Lung (tissue), 12 donors: Measurements from ENCODE around the gene CHRNA3. TPM values are rescaled to one million over a fixed set of nuclear protein-coding genes. Genes with fewer than 3 reads are reported as not detected.
A peak's percentile ranks its signal among the peaks of the same experiment; 100 is the strongest.

Experiments used
- ATAC-seq: fragments of 200-7000 bp; cut with Tn5 transposase; one replicate; pipeline ENCODE4 v1.9.1; 2020; ENCODE audit warnings: moderate number of reproducible peaks; ENCODE audit not compliant: insufficient read depth, low FRiP score
- DNase-seq, 3 donors: peaks; one replicate each; pipeline ENCODE4 v3.0.0-alpha.2; 2013 to 2017
- H3K27ac ChIP-seq, 2 donors: one replicate each; pipeline ENCODE4 v1.5.1; 2013; ENCODE audit warnings: mild to moderate bottlenecking in 2 of 2, moderate library complexity in 2 of 2, control low read depth in 1 of 2, inconsistent platforms in 1 of 2, low read depth in 1 of 2, low read length in 1 of 2
- H3K27me3 ChIP-seq, 3 donors: one replicate each; pipeline ENCODE4 v1.5.1; 2013; ENCODE audit warnings: low read length in 2 of 3; ENCODE audit not compliant: control insufficient read depth in 3 of 3, insufficient read depth in 3 of 3
- H3K36me3 ChIP-seq, 4 donors: one replicate each; pipeline ENCODE4 v1.5.1; 2013; ENCODE audit warnings: low read length in 4 of 4, mild to moderate bottlenecking in 1 of 4, moderate library complexity in 1 of 4; ENCODE audit not compliant: control insufficient read depth in 4 of 4, insufficient read depth in 4 of 4
- H3K4me1 ChIP-seq, 5 donors: one replicate each; pipeline ENCODE4 v1.5.1; 2013; ENCODE audit warnings: low read length in 5 of 5, mild to moderate bottlenecking in 2 of 5, moderate library complexity in 1 of 5; ENCODE audit not compliant: control insufficient read depth in 5 of 5, insufficient read depth in 5 of 5
- H3K4me3 ChIP-seq: one replicate; pipeline ENCODE4 v1.5.1; 2013; ENCODE audit warnings: mild to moderate bottlenecking, control low read depth, moderate library complexity
- H3K9ac ChIP-seq, 2 donors: one replicate each; pipeline ENCODE4 v1.5.1; 2013; ENCODE audit warnings: low read length in 2 of 2, control low read depth in 1 of 2; ENCODE audit not compliant: insufficient read depth in 1 of 2
- H3K9me3 ChIP-seq, 4 donors: one replicate each; pipeline ENCODE4 v1.5.1; 2013; ENCODE audit warnings: low read length in 3 of 4, mild to moderate bottlenecking in 1 of 4, moderate library complexity in 1 of 4; ENCODE audit not compliant: control insufficient read depth in 4 of 4, insufficient read depth in 3 of 4
- CTCF ChIP-seq: IDR thresholded peaks from 2 replicates; pipeline ENCODE4 v1.5.1; 2012; ENCODE audit warnings: mild to moderate bottlenecking; ENCODE audit errors: control extremely low read depth, extremely low read depth
- WGBS, 2 donors: extraction: QIAGEN DNeasy Blood & Tissue Kit; methylation state at CpG; one replicate each; pipeline ENCODE4 v1.1.7; 2013; 5-methylcytosine and 5-hydroxymethylcytosine counted together
- polyA plus RNA-seq, 2 donors: library from polyadenylated mRNA; stranded (reverse); fragments of 200-250 nt; gene quantifications; one replicate each; pipeline ENCODE4 v1.2.1, GENCODE V29; 2013
- total RNA-seq, 2 donors: library from RNA; depleted of rRNA in 1 of 2; stranded (reverse); fragments of >200 nt in 1 of 2; gene quantifications; one replicate each; pipeline ENCODE4 v1.2.1, GENCODE V29; 2014 to 2021
- donor health status: control.
- donor health status: control.
- donor health status: Bipolar disorder and iron deficiency.
- donor health status: healthy.
- donor health status: DM: yes; HTN: yes; CAD: no.

The CHRNA3 gene
- total and polyA plus RNA-seq, 4 donors = 0.03 to 0.06 TPM; not detected in 2

- no peaks in the 10 kb centered on the region for H3K36me3 ChIP-seq
- no peak for ATAC-seq
These were observed 21.0 kb upstream of the CHRNA3 start for GRCh38 chr15:78641749-78642275.

GRCh38 chr15:78641102-78641748 lies 20.4 kb upstream of the CHRNA3 start, which contains the start of gene CHRNB4:
Gene CHRNB4, minus strand, starts transcription at chr15:78641210. Its CDS starts 77 bp downstream, at chr15:78641133.
- H3K36me3 ChIP-seq = no peaks in the 10 kb centered on the region
- 14% methylated on average over 47 of the region's 47 CpGs for WGBS, 2 donors

More at GRCh38 chr15:78641749-78642275, 21.0 kb upstream of the CHRNA3 start:
- Histone ChIP-seq H3K4me1 (peaks cover 0 to 8% (median 0%) of the 10 kb centered on the region in 5 donors), H3K4me3 (no peak overlapping the region), H3K9ac (no peak overlapping the region), H3K27me3 (peaks cover 0 to 3% (median 2%) of the 10 kb centered on the region in 3 donors), H3K9me3 (no peaks in the 10 kb centered on the region), H3K27ac (no peak overlapping the region)
- TF ChIP-seq CTCF = no peak
- DNase-seq = no peak
- 71 to 80% methylated on average over 11 of the region's 11 CpGs for WGBS, 2 donors

GRCh38 chr15:78640527-78641101 lies 19.8 kb upstream of the CHRNA3 start:
- no peak overlapping the region for H3K27ac ChIP-seq
- ATAC-seq = no peak
- no peak for TF ChIP-seq CTCF
- no peak for DNase-seq
- no peaks in the 10 kb centered on the region for H3K36me3 ChIP-seq
- 15 to 23% methylated on average over 19 to 32 of the region's 32 CpGs for WGBS, 2 donors
- H3K4me3 ChIP-seq = peak overlapping the region; percentile 2
- no peak overlapping the region for H3K9ac ChIP-seq
- no peaks in the 10 kb centered on the region for H3K9me3 ChIP-seq
- peaks cover 0 to 3% (median 2%) of the 10 kb centered on the region in 3 donors for H3K27me3 ChIP-seq
- H3K4me1 ChIP-seq = peaks cover 0 to 8% (median 0%) of the 10 kb centered on the region in 5 donors

More at GRCh38 chr15:78641102-78641748, 20.4 kb upstream of the CHRNA3 start, which contains the start of gene CHRNB4:
- Histone ChIP-seq H3K9me3 (no peaks in the 10 kb centered on the region), H3K27me3 (peaks cover 0 to 3% (median 2%) of the 10 kb centered on the region in 3 donors), H3K9ac (no peak within 1 kb of the TSS), H3K4me1 (peaks cover 0 to 8% (median 0%) of the 10 kb centered on the region in 5 donors), H3K4me3 (peak within 1 kb of the TSS; percentile 2), H3K27ac (no peak within 1 kb of the TSS)
- ATAC-seq (no peak), DNase-seq (peak; percentile 32 to 47 (median 39))
- no peak for TF ChIP-seq CTCF
